K562 (cell line): ENCODE measurements around the gene CRYBB2. TPM values are rescaled to one million over a fixed set of nuclear protein-coding genes. Genes with fewer than 3 reads are reported as not detected.

ENCODE experiments used
- E2F5 ChIP-seq: sonication (generic); formaldehyde crosslinking; IDR thresholded peaks from 2 replicates; pipeline ENCODE4 v1.8.0; 2022; ENCODE audit warnings: mild to moderate bottlenecking, missing genetic modification reagents
- EP400 ChIP-seq: fragments of 450-650 bp; IDR thresholded peaks from 2 replicates; pipeline ENCODE4 v1.6.1; 2017; ENCODE audit warnings: antibody characterized with exemption, mild to moderate bottlenecking, moderate library complexity
- ESRRA ChIP-seq: fragments of 450-650 bp; IDR thresholded peaks from 2 replicates; pipeline ENCODE4 v1.6.1; 2014; ENCODE audit warnings: low read depth, mild to moderate bottlenecking, moderate library complexity, borderline replicate concordance
- NR2F6 ChIP-seq: fragments of 450-650 bp; formaldehyde crosslinking; IDR thresholded peaks from 2 replicates; pipeline ENCODE4 v1.4.0; 2020; ENCODE audit warnings: mild to moderate bottlenecking
- PBX2 ChIP-seq, 2 experiments: IDR thresholded peaks in 1 of 2; conservative IDR thresholded peaks in 1 of 2; 2 replicates each; pipeline ENCODE4 v1.6.1; 2016; ENCODE audit warnings: low read depth in 2 of 2, mild to moderate bottlenecking in 1 of 2, missing compliant biosample characterization in 1 of 2, missing genetic modification characterization in 1 of 2, moderate library complexity in 1 of 2
- RBBP5 ChIP-seq: fragments of 200-600 bp; sonication (generic); IDR thresholded peaks from 2 replicates; pipeline ENCODE4 v1.6.1; 2012; ENCODE audit warnings: borderline replicate concordance, mild to moderate bottlenecking, low read length, control low read depth, inconsistent platforms; ENCODE audit not compliant: insufficient read depth, poor library complexity, severe bottlenecking
- REST ChIP-seq, 2 experiments: fragments of 450-650 bp; formaldehyde crosslinking in 1 of 2; IDR thresholded peaks; 2 replicates each; pipeline versions ENCODE4 v1.4.0 to v1.6.1; 2014 to 2020; ENCODE audit warnings: mild to moderate bottlenecking in 2 of 2, borderline replicate concordance in 1 of 2, low read depth in 1 of 2
- ZNF609 ChIP-seq: sonication (generic); formaldehyde crosslinking; IDR thresholded peaks from 2 replicates; pipeline ENCODE4 v1.8.1; 2023; ENCODE audit warnings: missing genetic modification reagents, mild to moderate bottlenecking, borderline replicate concordance
- polyA plus RNA-seq, 8 experiments: library from polyadenylated mRNA; depleted of rRNA in 4 of 8; stranded (reverse) in 5 of 8; unstranded in 3 of 8; fragments of >200 nt; fragmentation: Nextera tagmentation in 2 of 8; fragmentation: Illumina TruSeq in 1 of 8; extraction: Ambion mirVana in 2 of 8; extraction: Trizol in 1 of 8; gene quantifications; 2 replicates each; pipeline versions ENCODE4 v1.2.1 to v1.2.3, GENCODE V29; 2011 to 2014; ENCODE audit warnings: inconsistent platforms in 1 of 8, missing spikeins in 1 of 8
- total RNA-seq, 7 experiments: library from RNA; depleted of rRNA in 6 of 7; stranded (reverse); fragments of >200 nt in 6 of 7; fragmentation: Illumina TruSeq in 2 of 7; extraction: Trizol in 2 of 7; gene quantifications; 2 replicates each; pipeline versions ENCODE4 v1.2.1 to v1.2.3, GENCODE V29; 2011 to 2021; ENCODE audit warnings: low replicate concordance in 1 of 7

CRYBB2 gene
- total and polyA plus RNA-seq, 9 of the 15 experiments (the other 6 are each of a cell fraction or from before 2014, with no cell fraction given) = not detected

GRCh38 chr22:25235547-25236290 lies 16.3 kb downstream of the CRYBB2 start (continued):
- TF ChIP-seq ZNF609 (CRISPR knock-in tag) (no peak), PBX2 (CRISPR knock-in tag; IDR thresholded peaks at IDR 0.05; ENCODE audit: low read depth) (peak; percentile 92), PBX2 (tag; conservative IDR thresholded peaks at IDR 0.05; ENCODE audit: low read depth) (peak; percentile 96), REST (IDR thresholded peaks at IDR 0.05; ENCODE audit: borderline replicate concordance) (peak; percentile 76; the same call in 1 of the 2 replicates), REST (CRISPR knock-in tag; IDR thresholded peaks at IDR 0.05; ENCODE audit: low read depth) (no peak), NR2F6 (CRISPR knock-in tag) (no peak), RBBP5 (no peak), ESRRA (no peak), E2F5 (CRISPR knock-in tag) (no peak), EP400 (no peak)
